WTC11 (cell line): ENCODE data around the gene CACNB1. TPM values are rescaled to one million over a fixed set of nuclear protein-coding genes. Genes with fewer than 3 reads are reported as not detected.

Experiments
- ATAC-seq: fragments of 200-7000 bp; cut with Tn5 transposase; 2 replicates; pipeline ENCODE4 v1.10.0; 2021; ENCODE audit warnings: mild to moderate bottlenecking, moderate library complexity
- CTCF ChIA-PET: fragments of 300-600 bp; sonication (Branson Sonifier 250); formaldehyde crosslinking; loops from one replicate; lab custom pipeline; 2021; ENCODE audit warnings: antibody characterized with exemption; lab: Charles Lee
- POLR2A ChIA-PET: fragments of 350-600 bp; sonication (Branson Sonifier 250); formaldehyde crosslinking; loops from one replicate; lab custom pipeline; 2021; ENCODE audit warnings: antibody characterized with exemption; lab: Charles Lee
- DNase-seq: peaks from one replicate; pipeline ENCODE4 v3.0.0; 2021; ENCODE audit warnings: low spot score
- H3K27ac Mint-ChIP-seq: 2 replicates; pipeline ENCODE4 v1.8.0; 2021; ENCODE audit warnings: mixed read lengths
- H3K27me3 Mint-ChIP-seq: 2 replicates; pipeline ENCODE4 v1.8.0; 2021; ENCODE audit warnings: low read depth, mild to moderate bottlenecking, moderate library complexity, mixed read lengths
- H3K36me3 Mint-ChIP-seq: 2 replicates; pipeline ENCODE4 v1.8.0; 2021; ENCODE audit warnings: mixed read lengths
- H3K4me1 Mint-ChIP-seq: 2 replicates; pipeline ENCODE4 v1.8.0; 2022; ENCODE audit warnings: mixed read lengths
- H3K4me3 Mint-ChIP-seq: 2 replicates; pipeline ENCODE4 v1.8.0; 2021; ENCODE audit warnings: mild to moderate bottlenecking, moderate library complexity, mixed read lengths
- H3K9me3 Mint-ChIP-seq: 2 replicates; pipeline ENCODE4 v1.8.0; 2021; ENCODE audit warnings: mixed read lengths
- AFF4 ChIP-seq: sonication (generic); formaldehyde crosslinking; IDR thresholded peaks from 2 replicates; pipeline ENCODE4 v1.8.1; 2023; ENCODE audit warnings: mild to moderate bottlenecking, missing genetic modification reagents, borderline replicate concordance
- ELF4 ChIP-seq: sonication (generic); formaldehyde crosslinking; IDR thresholded peaks from 2 replicates; pipeline ENCODE4 v1.8.1; 2022; ENCODE audit warnings: low read depth, mild to moderate bottlenecking, moderate library complexity, missing genetic modification reagents
- FOXK1 ChIP-seq: sonication (generic); formaldehyde crosslinking; IDR thresholded peaks from 2 replicates; pipeline ENCODE4 v1.8.0; 2022; ENCODE audit warnings: mild to moderate bottlenecking, moderate library complexity, missing genetic modification reagents
- GRHL2 ChIP-seq: fragments of 250-450 bp; sonication (Bioruptor Pico); IDR thresholded peaks from 2 replicates; pipeline ENCODE4 v1.8.0; 2022; ENCODE audit warnings: mild to moderate bottlenecking, moderate library complexity; ENCODE audit not compliant: insufficient replicate concordance, severe bottlenecking
- HMGA2 ChIP-seq: fragments of 250-450 bp; sonication (Bioruptor Pico); IDR thresholded peaks from 2 replicates; pipeline ENCODE4 v1.4.0; 2021; ENCODE audit warnings: mild to moderate bottlenecking, moderate library complexity
- JAZF1 ChIP-seq: fragments of 250-450 bp; sonication (Bioruptor Pico); IDR thresholded peaks from 2 replicates; pipeline ENCODE4 v1.9.0; 2021; ENCODE audit warnings: moderate library complexity, mild to moderate bottlenecking, inconsistent platforms
- MYBL2 ChIP-seq: sonication (generic); formaldehyde crosslinking; IDR thresholded peaks from 2 replicates; pipeline ENCODE4 v1.8.1; 2023; ENCODE audit warnings: mild to moderate bottlenecking, moderate library complexity, missing genetic modification reagents
- NFE2L1 ChIP-seq: sonication (generic); formaldehyde crosslinking; IDR thresholded peaks from 2 replicates; pipeline ENCODE4 v1.8.1; 2023; ENCODE audit warnings: missing genetic modification reagents
- NR1H2 ChIP-seq: sonication (generic); formaldehyde crosslinking; IDR thresholded peaks from 2 replicates; pipeline ENCODE4 v1.9.0; 2021; ENCODE audit warnings: mild to moderate bottlenecking, moderate library complexity, missing genetic modification reagents
- OVOL2 ChIP-seq: fragments of 250-450 bp; sonication (Bioruptor Pico); IDR thresholded peaks from 2 replicates; pipeline ENCODE4 v1.9.0; 2021; ENCODE audit warnings: mild to moderate bottlenecking, borderline replicate concordance
- TCF7 ChIP-seq: sonication (generic); formaldehyde crosslinking; IDR thresholded peaks from 2 replicates; pipeline ENCODE4 v1.8.0; 2022; ENCODE audit warnings: mild to moderate bottlenecking, low read depth, missing genetic modification reagents, moderate library complexity
- TEAD4 ChIP-seq: sonication (generic); formaldehyde crosslinking; IDR thresholded peaks from 2 replicates; pipeline ENCODE4 v1.8.0; 2022; ENCODE audit warnings: mild to moderate bottlenecking, missing genetic modification reagents
- USF2 ChIP-seq: sonication (generic); formaldehyde crosslinking; IDR thresholded peaks from 2 replicates; pipeline ENCODE4 v1.8.1; 2023; ENCODE audit warnings: mild to moderate bottlenecking, missing genetic modification reagents, moderate library complexity
- ZBTB21 ChIP-seq: sonication (generic); formaldehyde crosslinking; IDR thresholded peaks from 2 replicates; pipeline ENCODE4 v1.8.1; 2023; ENCODE audit warnings: mild to moderate bottlenecking, missing genetic modification reagents, borderline replicate concordance
- ZNF317 ChIP-seq: sonication (generic); formaldehyde crosslinking; IDR thresholded peaks from 2 replicates; pipeline ENCODE4 v1.8.1; 2023; ENCODE audit warnings: low read depth, mild to moderate bottlenecking, moderate library complexity, missing genetic modification reagents, borderline replicate concordance
- ZNF396 ChIP-seq: fragments of 250-450 bp; sonication (Bioruptor Pico); IDR thresholded peaks from 2 replicates; pipeline ENCODE4 v1.8.0; 2021; ENCODE audit warnings: mild to moderate bottlenecking, moderate library complexity, borderline replicate concordance
- ZNF416 ChIP-seq: fragments of 250-450 bp; sonication (Bioruptor Pico); IDR thresholded peaks from 2 replicates; pipeline ENCODE4 v1.9.0; 2021; ENCODE audit warnings: mild to moderate bottlenecking, inconsistent platforms
- ZNF423 ChIP-seq: fragments of 250-450 bp; sonication (Bioruptor Pico); IDR thresholded peaks from 2 replicates; pipeline ENCODE4 v2.1.2; 2022; ENCODE audit warnings: mild to moderate bottlenecking, moderate library complexity
- total RNA-seq: library from RNA; stranded (reverse); gene quantifications from 3 replicates; pipeline ENCODE4 v1.2.3, GENCODE V29; 2021
- TF ChIP-seq, protein P1 (sequence below): sonication (generic); formaldehyde crosslinking; IDR thresholded peaks from 2 replicates; pipeline ENCODE4 v1.8.0; 2023; ENCODE audit warnings: missing genetic modification reagents, mild to moderate bottlenecking, borderline replicate concordance
- TF ChIP-seq, protein P2 (sequence below): sonication (generic); formaldehyde crosslinking; IDR thresholded peaks from 2 replicates; pipeline ENCODE4 v1.8.1; 2022; ENCODE audit warnings: mild to moderate bottlenecking, missing genetic modification reagents, moderate library complexity, borderline replicate concordance
- TF ChIP-seq, protein P3 (sequence below): sonication (generic); formaldehyde crosslinking; IDR thresholded peaks from 2 replicates; pipeline ENCODE4 v1.8.1; 2023; ENCODE audit warnings: mild to moderate bottlenecking, moderate library complexity, missing genetic modification reagents

Gene CACNB1
- total RNA-seq, 1 experiment from 2014 or later, result 17.0 TPM

DNA sequence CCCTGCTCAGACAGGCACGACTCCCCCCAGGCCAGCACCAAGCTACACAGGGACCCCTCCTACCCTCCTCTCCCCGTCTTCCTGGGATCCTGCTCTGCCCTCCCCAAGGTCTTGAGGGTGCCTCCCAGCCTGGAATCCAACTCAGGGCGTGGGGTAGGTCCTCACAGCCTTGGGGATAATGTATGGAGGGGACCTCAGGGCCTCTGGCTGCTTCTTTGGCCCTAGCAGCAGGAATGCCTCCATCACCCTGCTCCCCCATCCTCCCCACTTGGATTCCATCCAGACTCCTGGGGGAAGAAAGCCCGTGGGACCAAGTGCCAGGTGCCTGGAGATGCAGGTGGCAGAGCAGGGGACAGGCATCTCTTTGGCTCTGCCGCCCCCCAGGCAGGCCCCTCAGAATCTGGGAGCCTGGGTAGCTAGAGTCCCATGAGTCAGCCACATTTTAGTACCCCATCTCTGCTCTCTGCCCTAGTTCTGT, 39.0 kb upstream of the CACNB1 start:
- ATAC-seq, result no peak
- POLR2A ChIA-PET, result interaction anchor here (1.2 to 1.7 kb wide), 3 partner anchors 8 to 82 kb away, joined by 3 to 5 read pairs (median 3); no protein-coding TSS in a partner anchor
- Mint-ChIP-seq H3K9me3 (no peaks in the 10 kb centered on the region), H3K4me3 (no peak overlapping the region)
- CTCF ChIA-PET, result interaction anchor here (0.6 to 15.5 kb wide), 54 partner anchors 9 to 954 kb away, joined by 3 to 626 read pairs (median 4); partner anchors contain the start of genes ARL5C, CACNB1, FBXO47 and MED1
- TF ChIP-seq, protein P1, sequence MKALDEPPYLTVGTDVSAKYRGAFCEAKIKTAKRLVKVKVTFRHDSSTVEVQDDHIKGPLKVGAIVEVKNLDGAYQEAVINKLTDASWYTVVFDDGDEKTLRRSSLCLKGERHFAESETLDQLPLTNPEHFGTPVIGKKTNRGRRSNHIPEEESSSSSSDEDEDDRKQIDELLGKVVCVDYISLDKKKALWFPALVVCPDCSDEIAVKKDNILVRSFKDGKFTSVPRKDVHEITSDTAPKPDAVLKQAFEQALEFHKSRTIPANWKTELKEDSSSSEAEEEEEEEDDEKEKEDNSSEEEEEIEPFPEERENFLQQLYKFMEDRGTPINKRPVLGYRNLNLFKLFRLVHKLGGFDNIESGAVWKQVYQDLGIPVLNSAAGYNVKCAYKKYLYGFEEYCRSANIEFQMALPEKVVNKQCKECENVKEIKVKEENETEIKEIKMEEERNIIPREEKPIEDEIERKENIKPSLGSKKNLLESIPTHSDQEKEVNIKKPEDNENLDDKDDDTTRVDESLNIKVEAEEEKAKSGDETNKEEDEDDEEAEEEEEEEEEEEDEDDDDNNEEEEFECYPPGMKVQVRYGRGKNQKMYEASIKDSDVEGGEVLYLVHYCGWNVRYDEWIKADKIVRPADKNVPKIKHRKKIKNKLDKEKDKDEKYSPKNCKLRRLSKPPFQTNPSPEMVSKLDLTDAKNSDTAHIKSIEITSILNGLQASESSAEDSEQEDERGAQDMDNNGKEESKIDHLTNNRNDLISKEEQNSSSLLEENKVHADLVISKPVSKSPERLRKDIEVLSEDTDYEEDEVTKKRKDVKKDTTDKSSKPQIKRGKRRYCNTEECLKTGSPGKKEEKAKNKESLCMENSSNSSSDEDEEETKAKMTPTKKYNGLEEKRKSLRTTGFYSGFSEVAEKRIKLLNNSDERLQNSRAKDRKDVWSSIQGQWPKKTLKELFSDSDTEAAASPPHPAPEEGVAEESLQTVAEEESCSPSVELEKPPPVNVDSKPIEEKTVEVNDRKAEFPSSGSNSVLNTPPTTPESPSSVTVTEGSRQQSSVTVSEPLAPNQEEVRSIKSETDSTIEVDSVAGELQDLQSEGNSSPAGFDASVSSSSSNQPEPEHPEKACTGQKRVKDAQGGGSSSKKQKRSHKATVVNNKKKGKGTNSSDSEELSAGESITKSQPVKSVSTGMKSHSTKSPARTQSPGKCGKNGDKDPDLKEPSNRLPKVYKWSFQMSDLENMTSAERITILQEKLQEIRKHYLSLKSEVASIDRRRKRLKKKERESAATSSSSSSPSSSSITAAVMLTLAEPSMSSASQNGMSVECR (CRISPR knock-in tag), result no peak
- TF ChIP-seq ZBTB21 (CRISPR knock-in tag) (no peak), NR1H2 (CRISPR knock-in tag) (no peak), TCF7 (CRISPR knock-in tag) (no peak), ELF4 (CRISPR knock-in tag) (no peak), ZNF317 (CRISPR knock-in tag) (no peak), JAZF1 (CRISPR knock-in tag) (no peak), TEAD4 (CRISPR knock-in tag) (no peak), OVOL2 (CRISPR knock-in tag) (no peak), FOXK1 (CRISPR knock-in tag) (no peak), MYBL2 (CRISPR knock-in tag) (no peak), ZNF396 (CRISPR knock-in tag) (no peak), ZNF423 (CRISPR knock-in tag) (no peak), ZNF416 (CRISPR knock-in tag) (no peak)
- TF ChIP-seq, protein P2, sequence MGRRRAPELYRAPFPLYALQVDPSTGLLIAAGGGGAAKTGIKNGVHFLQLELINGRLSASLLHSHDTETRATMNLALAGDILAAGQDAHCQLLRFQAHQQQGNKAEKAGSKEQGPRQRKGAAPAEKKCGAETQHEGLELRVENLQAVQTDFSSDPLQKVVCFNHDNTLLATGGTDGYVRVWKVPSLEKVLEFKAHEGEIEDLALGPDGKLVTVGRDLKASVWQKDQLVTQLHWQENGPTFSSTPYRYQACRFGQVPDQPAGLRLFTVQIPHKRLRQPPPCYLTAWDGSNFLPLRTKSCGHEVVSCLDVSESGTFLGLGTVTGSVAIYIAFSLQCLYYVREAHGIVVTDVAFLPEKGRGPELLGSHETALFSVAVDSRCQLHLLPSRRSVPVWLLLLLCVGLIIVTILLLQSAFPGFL, result no peak
- TF ChIP-seq, all 79 proteins: peak for 0
- DNase-seq, result no peak
- peaks cover 6% of the 10 kb centered on the region; the same call in 1 of the 2 replicates for H3K27me3 Mint-ChIP-seq
- peaks cover 21% of the 10 kb centered on the region for H3K4me1 Mint-ChIP-seq
- no peak overlapping the region for H3K27ac Mint-ChIP-seq
- no peaks in the 10 kb centered on the region for H3K36me3 Mint-ChIP-seq

GRCh38 chr17:39235555-39236449, 38.3 kb upstream of the CACNB1 start:
- no peaks in the 10 kb centered on the region for H3K9me3 Mint-ChIP-seq
- CTCF ChIA-PET, result interaction anchor here (0.5 to 15.5 kb wide), 70 partner anchors 8 to 955 kb away, joined by 3 to 626 read pairs (median 4); partner anchors contain the start of genes ARL5C, CACNB1, FBXL20 and FBXO47
- H3K4me3 Mint-ChIP-seq, result peak overlapping the region; percentile 35; the same call in 1 of the 2 replicates
- no peaks in the 10 kb centered on the region for H3K36me3 Mint-ChIP-seq
- H3K27me3 Mint-ChIP-seq, result peaks cover 6% of the 10 kb centered on the region; the same call in 1 of the 2 replicates
- peak overlapping the region; percentile 80; the same call in 1 of the 2 replicates for H3K27ac Mint-ChIP-seq
- POLR2A ChIA-PET, result interaction anchor here (0.6 to 1.7 kb wide), 6 partner anchors 9 to 225 kb away, joined by 3 to 6 read pairs (median 4); no protein-coding TSS in a partner anchor
- H3K4me1 Mint-ChIP-seq, result peaks cover 25% of the 10 kb centered on the region
- ATAC-seq (peak; percentile 85), DNase-seq (peak; percentile 79)
- TF ChIP-seq USF2 (CRISPR knock-in tag) (no peak), HMGA2 (CRISPR knock-in tag) (no peak), NFE2L1 (CRISPR knock-in tag) (no peak), GRHL2 (CRISPR knock-in tag) (no peak), AFF4 (CRISPR knock-in tag) (no peak), TCF7 (CRISPR knock-in tag) (no peak)
- TF ChIP-seq, protein P3, sequence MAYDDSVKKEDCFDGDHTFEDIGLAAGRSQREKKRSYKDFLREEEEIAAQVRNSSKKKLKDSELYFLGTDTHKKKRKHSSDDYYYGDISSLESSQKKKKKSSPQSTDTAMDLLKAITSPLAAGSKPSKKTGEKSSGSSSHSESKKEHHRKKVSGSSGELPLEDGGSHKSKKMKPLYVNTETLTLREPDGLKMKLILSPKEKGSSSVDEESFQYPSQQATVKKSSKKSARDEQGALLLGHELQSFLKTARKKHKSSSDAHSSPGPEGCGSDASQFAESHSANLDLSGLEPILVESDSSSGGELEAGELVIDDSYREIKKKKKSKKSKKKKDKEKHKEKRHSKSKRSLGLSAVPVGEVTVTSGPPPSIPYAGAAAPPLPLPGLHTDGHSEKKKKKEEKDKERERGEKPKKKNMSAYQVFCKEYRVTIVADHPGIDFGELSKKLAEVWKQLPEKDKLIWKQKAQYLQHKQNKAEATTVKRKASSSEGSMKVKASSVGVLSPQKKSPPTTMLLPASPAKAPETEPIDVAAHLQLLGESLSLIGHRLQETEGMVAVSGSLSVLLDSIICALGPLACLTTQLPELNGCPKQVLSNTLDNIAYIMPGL (CRISPR knock-in tag), result peak; percentile 58; the same call in 1 of the 2 replicates
